Esophagus squamous epithelium (tissue), 5 donors: Measurements from ENCODE around the gene PLCB1. TPM values are rescaled to one million over a fixed set of nuclear protein-coding genes. Genes with fewer than 3 reads are reported as not detected.
"Not testable (repeated sequence)": the region's sequence is repeated elsewhere in the genome, so short reads cannot be mapped to it uniquely, and the experiment has no call there.

ENCODE experiments used
- DNase-seq: peaks from one replicate; lab custom pipeline; 2025; lab: John Stamatoyannopoulos, UW
- H3K27ac ChIP-seq, 4 donors: fragments of 200-600 bp; sonication (generic); one replicate each; pipeline ENCODE4 v1.5.1; 2016 to 2019; ENCODE audit warnings: mild to moderate bottlenecking in 1 of 4
- H3K27me3 ChIP-seq, 4 donors: fragments of 200-600 bp; sonication (generic); 1 replicate in 3 of 4; 2 replicates in 1 of 4; pipeline versions ENCODE4 v1.5.1 to v1.6.0; 2017 to 2021; ENCODE audit warnings: antibody characterized with exemption in 1 of 4
- H3K36me3 ChIP-seq, 3 donors: fragments of 200-600 bp; sonication (generic); one replicate each; pipeline ENCODE4 v1.5.1; 2016 to 2019
- H3K4me1 ChIP-seq, 3 donors: fragments of 200-600 bp; sonication (generic); one replicate each; pipeline ENCODE4 v1.5.1; 2017 to 2019
- H3K4me3 ChIP-seq, 4 donors: fragments of 200-600 bp; sonication (generic); 1 replicate in 3 of 4; 2 replicates in 1 of 4; pipeline ENCODE4 v1.5.1; 2016 to 2019; ENCODE audit warnings: mild to moderate bottlenecking in 2 of 4, moderate library complexity in 1 of 4
- H3K9me3 ChIP-seq, 3 donors: fragments of 200-600 bp; sonication (generic); one replicate each; pipeline ENCODE4 v1.5.1; 2016 to 2019
- CTCF ChIP-seq, 6 experiments: fragments of 450-650 bp in 4 of 6; fragments of 200-600 bp in 2 of 6; sonication (generic) in 2 of 6; IDR thresholded peaks; one replicate each; pipeline ENCODE4 v1.5.1; 2016 to 2019; ENCODE audit warnings: antibody characterized with exemption in 6 of 6, mild to moderate bottlenecking in 4 of 6, moderate library complexity in 4 of 6
- POLR2A ChIP-seq, 4 donors: fragments of 450-650 bp; IDR thresholded peaks; one replicate each; pipeline ENCODE4 v1.6.1; 2017; ENCODE audit warnings: antibody characterized with exemption in 4 of 4, mild to moderate bottlenecking in 4 of 4, moderate library complexity in 3 of 4
- WGBS, 2 donors: methylation state at CpG; one replicate each; pipeline ENCODE4 v1.1.5; 2018; 5-methylcytosine and 5-hydroxymethylcytosine counted together
- intact Hi-C: fragments of 100-400 bp; cut with DNase I; formaldehyde crosslinking; loops from one replicate; pipeline ENCODE4 v1.15.0; 2022
- total RNA-seq, 4 donors: library from RNA; depleted of rRNA; stranded (reverse); fragments of >200 nt; gene quantifications; one replicate each; pipeline ENCODE4 v1.1.0, GENCODE V29; 2016
- donor health status: DM: yes; HTN: yes; CAD: no.

PLCB1 gene
- total RNA-seq, 4 donors from 2014 or later: 1.9 to 20.4 (median 5.0) TPM

GRCh38 chr20:8851446-8851845 lies 719.4 kb downstream of the PLCB1 start:
- no peak overlapping the region for H3K27ac ChIP-seq

GRCh38 chr20:8851919-8852318 lies 719.9 kb downstream of the PLCB1 start:
- WGBS, 2 donors: 77 to 84% methylated on average over 2 of the region's 2 CpGs

More at GRCh38 chr20:8851446-8851845, 719.4 kb downstream of the PLCB1 start:
- Histone ChIP-seq H3K36me3 (no peaks in the 10 kb centered on the region), H3K4me3 (no peak overlapping the region), H3K4me1 (peaks cover 4 to 21% (median 4%) of the 10 kb centered on the region in 3 donors), H3K27me3 (no peaks in the 10 kb centered on the region), H3K9me3 (no peaks in the 10 kb centered on the region)
- WGBS, 2 donors: 79 to 92% methylated on average over 1 of the region's 1 CpG
- intact Hi-C loops: loop anchor here (10.0 kb wide), 1 partner anchor 503 kb away; no protein-coding TSS in a partner anchor
- no peak for DNase-seq
- TF ChIP-seq CTCF (IDR thresholded peaks at IDR 0.05) (no peak), POLR2A (IDR thresholded peaks at IDR 0.05) (no peak)

GRCh38 chr20:8853211-8853610 lies 721.1 kb downstream of the PLCB1 start:
- H3K27ac ChIP-seq, DNase-seq, H3K4me3 ChIP-seq, H3K27me3 ChIP-seq, H3K36me3 ChIP-seq, H3K9me3 ChIP-seq: not testable (repeated sequence)
- 75 to 87% methylated on average over 3 of the region's 3 CpGs for WGBS, 2 donors
- intact Hi-C loops: loop anchor here (10.0 kb wide), 1 partner anchor 502 kb away; no protein-coding TSS in a partner anchor
- peaks cover 4 to 25% (median 4%) of the 10 kb centered on the region in 3 donors for H3K4me1 ChIP-seq

More at GRCh38 chr20:8851919-8852318, 719.9 kb downstream of the PLCB1 start:
- H3K27ac ChIP-seq, H3K27me3 ChIP-seq, H3K4me3 ChIP-seq, H3K9me3 ChIP-seq, DNase-seq, H3K36me3 ChIP-seq: not testable (repeated sequence)
- intact Hi-C loops: loop anchor here (10.0 kb wide), 1 partner anchor 503 kb away; no protein-coding TSS in a partner anchor
- H3K4me1 ChIP-seq: peaks cover 4 to 21% (median 4%) of the 10 kb centered on the region in 3 donors

- Histone ChIP-seq H3K4me1 (peaks cover 4 to 28% (median 4%) of the 10 kb centered on the region in 3 donors), H3K9me3 (no peaks in the 10 kb centered on the region), H3K27ac (peak overlapping the region; percentile 16 to 84 (median 68)), H3K36me3 (no peaks in the 10 kb centered on the region), H3K27me3 (no peaks in the 10 kb centered on the region), H3K4me3 (peak overlapping the region in 1 of 4 donors; percentile 27)
- WGBS, 2 donors: 5 to 12% methylated on average over 6 of the region's 6 CpGs
- no peak for DNase-seq
- intact Hi-C loops: loop anchor here (10.0 kb wide), 1 partner anchor 501 kb away; no protein-coding TSS in a partner anchor
- TF ChIP-seq POLR2A (IDR thresholded peaks at IDR 0.05): no peak
- TF ChIP-seq CTCF (IDR thresholded peaks at IDR 0.05): peak; percentile 36 to 92 (median 84)
Observed at GRCh38 chr20:8853805-8854338, 721.8 kb downstream of the PLCB1 start.

- intact Hi-C loops: loop anchor here (10.0 kb wide), 1 partner anchor 500 kb away; no protein-coding TSS in a partner anchor
- H3K36me3 ChIP-seq: no peaks in the 10 kb centered on the region
- peak overlapping the region; percentile 16 to 84 (median 68) for H3K27ac ChIP-seq
- peak overlapping the region in 1 of 4 donors; percentile 27 for H3K4me3 ChIP-seq
- WGBS, 2 donors: 46 to 70% methylated on average over 12 of the region's 12 CpGs
- no peak for TF ChIP-seq POLR2A (IDR thresholded peaks at IDR 0.05)
- no peak for TF ChIP-seq CTCF (IDR thresholded peaks at IDR 0.05)
- no peaks in the 10 kb centered on the region for H3K9me3 ChIP-seq
- H3K27me3 ChIP-seq: no peaks in the 10 kb centered on the region
- DNase-seq: no peak
- peaks cover 4 to 28% (median 4%) of the 10 kb centered on the region in 3 donors for H3K4me1 ChIP-seq
Observed at GRCh38 chr20:8854571-8854970, 722.5 kb downstream of the PLCB1 start.

GRCh38 chr20:8855315-8855714 lies 723.2 kb downstream of the PLCB1 start:
- Histone ChIP-seq H3K9me3 (no peaks in the 10 kb centered on the region), H3K36me3 (no peaks in the 10 kb centered on the region), H3K27me3 (no peaks in the 10 kb centered on the region), H3K4me1 (peaks cover 4 to 28% (median 4%) of the 10 kb centered on the region in 3 donors), H3K27ac (peak overlapping the region; percentile 30 to 84 (median 70)), H3K4me3 (no peak overlapping the region)
- no peak for DNase-seq
- intact Hi-C loops: loop anchor here (10.0 kb wide), 1 partner anchor 499 kb away; no protein-coding TSS in a partner anchor
- TF ChIP-seq POLR2A (IDR thresholded peaks at IDR 0.05) (no peak), CTCF (IDR thresholded peaks at IDR 0.05) (no peak)
